Measurements from ENCODE around the gene UBA6.

GRCh38 chr4:67635331-67635730 lies 65.6 kb downstream of the UBA6 start:
- TF ChIP-seq CTCF (IDR thresholded peaks at IDR 0.05) (no peak), POLR2AphosphoS5 (IDR thresholded peaks at IDR 0.05) (no peak)
